Suppressor macrophage treated with lipopolysaccharide for 4 hours (primary cell): Measurements from ENCODE around the gene TJAP1.
"Not testable (repeated sequence)": the region's sequence is repeated elsewhere in the genome, so short reads cannot be mapped to it uniquely, and the experiment has no call there.

Source experiments
- DNase-seq: peaks from one replicate; pipeline ENCODE4 v3.0.0-alpha.2; 2020

TJAP1 gene

DNA sequence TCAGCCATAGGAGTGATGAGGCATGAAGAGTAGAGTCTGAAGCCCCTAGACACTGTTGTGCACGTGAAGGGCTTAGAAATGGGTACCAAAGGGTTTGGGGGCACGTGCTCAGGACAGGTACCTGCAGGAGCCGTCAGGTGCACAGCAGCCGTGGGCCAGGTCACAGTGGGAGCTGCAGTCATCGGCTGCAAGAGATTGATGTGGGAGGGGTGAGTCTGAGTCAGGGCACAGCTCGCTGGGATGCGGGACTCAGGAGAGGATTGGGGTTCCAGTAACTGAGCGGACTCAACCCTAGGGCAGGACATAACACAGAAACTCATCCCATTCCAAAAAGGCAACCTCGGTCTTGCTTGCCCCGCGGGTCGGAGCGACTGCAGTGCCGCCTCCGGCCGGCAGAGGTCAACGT, 23.1 kb upstream of the TJAP1 start:
- DNase-seq, result no peak

DNA sequence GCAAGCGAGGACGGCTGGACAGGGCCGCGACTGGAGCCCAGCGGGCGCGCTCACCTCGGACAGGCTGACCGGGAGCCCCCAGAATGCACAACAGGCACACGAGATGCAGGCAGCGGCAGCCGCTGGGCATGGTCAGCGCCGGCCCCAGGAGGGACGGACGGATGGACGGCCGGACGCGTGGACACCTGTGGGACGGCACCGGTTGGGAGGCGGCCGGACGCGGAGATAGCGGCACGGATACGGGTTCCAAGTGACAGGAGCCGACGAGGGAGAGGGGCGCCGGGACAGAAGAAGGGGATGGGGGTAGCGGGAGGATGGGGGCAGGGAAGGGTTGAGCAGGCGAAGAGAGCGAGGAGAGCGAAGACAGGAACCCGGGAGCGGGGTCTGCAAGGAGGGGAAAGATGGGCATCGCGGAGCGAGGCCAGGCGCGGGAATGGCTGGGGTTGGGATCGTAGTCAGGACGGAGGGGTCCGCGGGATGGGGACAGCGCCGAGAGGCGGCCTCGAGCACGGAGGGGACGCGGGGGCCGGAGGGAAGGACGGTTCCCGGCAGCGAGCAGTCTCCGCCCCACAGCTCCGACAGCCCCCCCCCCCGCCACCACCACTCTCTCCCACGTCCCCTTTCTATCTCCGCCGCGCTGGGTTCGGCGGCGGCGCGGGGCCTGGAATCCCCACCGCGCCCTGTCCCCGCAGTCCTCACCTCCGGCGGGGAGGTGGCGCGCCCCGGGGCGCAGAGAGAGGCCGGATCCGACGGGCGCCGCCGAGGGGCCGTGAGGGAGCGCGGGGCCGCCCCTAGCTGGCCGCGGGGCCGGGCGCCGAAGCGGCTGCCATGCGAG, 22.5 kb upstream of the TJAP1 start:
- DNase-seq, result peak; percentile 85

DNA sequence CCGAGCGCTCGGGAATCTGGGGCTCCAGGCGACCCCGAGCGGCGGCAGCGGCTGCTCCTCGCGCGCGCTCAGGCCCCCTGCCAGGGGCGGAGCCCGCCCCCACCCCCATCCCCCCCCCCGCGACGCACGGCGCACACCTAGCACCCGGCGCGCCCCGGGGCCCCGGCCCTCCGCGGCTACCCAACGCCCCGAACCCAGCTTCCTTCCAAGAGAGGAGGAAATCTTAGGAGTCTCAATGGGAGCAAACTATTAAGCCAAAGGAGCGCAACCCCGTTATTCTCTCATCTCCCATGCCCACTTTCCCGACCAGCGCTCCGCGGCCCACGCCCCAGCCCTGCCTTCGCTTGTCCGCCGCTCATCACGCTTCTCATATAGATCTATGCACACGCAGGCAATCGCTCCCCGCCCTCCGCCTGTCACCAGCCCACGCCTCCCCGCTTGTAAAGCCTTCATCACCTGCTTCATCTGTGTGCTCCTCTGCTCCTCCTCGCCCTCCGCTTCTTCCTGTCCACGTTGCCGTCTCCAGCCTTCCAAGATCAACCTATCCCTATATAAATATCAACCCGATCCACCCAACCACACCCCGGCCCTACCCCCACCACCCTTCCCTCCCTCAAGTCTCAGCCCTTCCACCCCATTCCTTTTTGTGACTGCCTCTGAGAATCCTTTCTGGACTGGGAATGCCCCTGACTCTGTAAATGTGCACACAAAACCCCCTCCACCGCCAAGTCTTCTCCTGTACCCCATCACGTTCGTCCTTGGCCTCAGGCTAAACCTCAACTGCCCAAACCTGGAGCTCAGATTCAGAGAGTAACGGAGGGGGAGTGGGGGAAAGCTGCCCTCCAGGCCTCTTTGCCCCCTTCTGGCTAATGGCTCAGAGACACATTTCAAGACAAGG, 21.6 kb upstream of the TJAP1 start, which contains the start of gene DLK2:
TSS of gene DLK2 (minus strand) at position 18 of the 898 bp plus-strand sequence. CDS start 723 bp downstream, outside the sequence.
- DNase-seq, result peak; percentile 27

DNA sequence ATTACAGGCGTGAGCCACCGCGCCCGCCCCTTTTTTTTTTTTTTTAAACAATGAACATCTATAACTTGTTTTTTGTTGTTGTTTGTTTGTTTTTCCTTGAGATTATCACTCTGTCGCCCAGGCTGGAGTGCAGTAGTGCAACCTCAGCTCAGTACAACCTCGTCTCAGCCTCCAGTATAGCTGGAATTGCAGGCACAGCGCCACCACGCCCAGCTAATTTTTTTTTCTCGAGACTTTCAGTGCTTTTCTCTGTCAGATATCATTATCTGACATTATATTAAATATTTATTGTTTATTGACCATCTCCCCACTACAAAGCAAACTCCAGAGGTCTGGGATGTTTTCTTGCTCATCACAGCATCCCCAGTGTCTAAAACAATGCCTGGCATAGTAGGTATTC, 19.7 kb upstream of the TJAP1 start:
- DNase-seq, result no peak

GRCh38 chr6:43458154-43458553, 19.2 kb upstream of the TJAP1 start:
- not testable (repeated sequence) for DNase-seq

DNA sequence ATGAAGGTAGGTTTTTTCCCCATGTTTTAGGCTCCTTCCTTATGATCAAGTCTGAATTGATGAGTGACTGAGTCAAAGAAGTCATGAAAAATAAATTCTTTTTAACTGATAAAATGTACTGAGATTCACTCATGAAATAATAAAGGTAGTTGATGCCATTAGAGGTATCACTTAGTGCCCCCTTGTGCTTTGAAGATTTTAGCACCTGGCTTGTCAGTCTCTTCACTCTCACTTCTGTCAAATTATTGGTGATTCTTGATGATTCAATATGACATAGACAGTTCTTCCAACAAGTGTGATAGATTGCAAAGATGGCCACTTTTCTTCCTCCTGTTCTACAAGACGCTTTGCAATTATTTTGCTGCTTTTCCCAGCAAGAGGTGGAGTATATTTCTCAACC, 17.8 kb upstream of the TJAP1 start:
- no peak for DNase-seq

- no peak for DNase-seq
Measured at GRCh38 chr6:43460032-43460431, 17.3 kb upstream of the TJAP1 start.

DNA sequence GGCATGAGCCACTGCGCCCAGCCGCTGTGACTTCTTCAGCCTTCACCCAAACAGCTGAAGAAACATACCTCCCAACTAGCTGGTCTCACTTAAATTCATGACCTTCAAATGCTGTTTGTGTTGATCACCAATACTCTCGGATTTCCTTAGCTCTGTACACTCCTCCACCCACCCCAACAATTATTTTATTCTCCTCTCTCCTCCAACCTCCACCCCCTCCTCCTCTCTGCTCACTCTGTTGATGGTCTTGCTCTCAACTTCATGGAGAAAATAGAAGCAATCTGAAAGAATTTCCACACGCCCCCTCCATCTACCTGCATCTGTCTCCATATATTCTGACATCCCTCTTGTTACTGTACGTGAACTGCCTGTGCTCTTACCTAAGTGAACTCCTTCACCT, 15.4 kb upstream of the TJAP1 start:
- DNase-seq, result no peak

GRCh38 chr6:43464337-43464736, 13.0 kb upstream of the TJAP1 start:
- DNase-seq, result no peak

GRCh38 chr6:43465948-43466347, 11.4 kb upstream of the TJAP1 start:
- DNase-seq, result peak; percentile 74

DNA sequence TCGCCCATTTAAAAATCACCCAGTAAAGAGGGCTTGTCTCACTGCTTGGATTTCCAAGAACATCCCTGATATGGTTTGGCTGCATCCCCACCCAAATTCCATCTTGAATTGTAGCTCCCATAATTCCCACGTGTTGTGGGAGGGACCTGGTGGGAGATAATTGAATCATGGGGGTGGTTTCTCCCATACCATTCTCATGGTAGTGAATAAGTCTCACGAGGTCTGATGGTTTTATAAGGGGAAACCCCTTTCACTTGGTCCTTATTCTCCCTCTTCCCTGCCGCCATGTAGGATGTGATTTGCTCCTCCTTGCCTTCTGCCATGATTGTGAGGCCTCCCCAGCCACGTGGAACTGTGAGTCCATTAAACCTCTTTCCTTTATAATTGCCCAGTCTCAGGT, 10.1 kb upstream of the TJAP1 start:
- DNase-seq, result peak; percentile 20

- DNase-seq, result no peak
Measured at GRCh38 chr6:43467752-43468151, 9.6 kb upstream of the TJAP1 start.

- no peak for DNase-seq
Measured at GRCh38 chr6:43468240-43468639, 9.1 kb upstream of the TJAP1 start.

- DNase-seq, result no peak
Measured at GRCh38 chr6:43468748-43469681, 8.4 kb upstream of the TJAP1 start.

DNA sequence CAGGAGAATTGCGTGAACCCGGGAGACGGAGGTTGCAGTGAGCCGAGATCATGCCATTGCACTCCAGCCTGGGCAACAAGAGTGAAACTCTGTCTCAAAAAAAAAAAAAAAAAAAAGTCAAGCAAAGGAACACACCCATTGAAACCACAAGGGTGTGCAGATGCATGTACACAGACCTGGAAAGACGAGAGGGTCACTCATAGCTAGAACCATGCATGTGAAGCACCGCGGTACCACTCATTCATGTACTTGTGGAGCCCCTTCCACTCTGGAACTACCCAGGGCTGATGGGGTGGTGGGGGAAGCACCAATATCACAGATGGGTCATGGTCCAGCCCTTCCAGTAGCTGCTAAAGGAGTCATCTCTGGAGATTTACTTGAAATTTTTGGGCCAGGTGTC, 7.4 kb upstream of the TJAP1 start:
- no peak for DNase-seq

DNA sequence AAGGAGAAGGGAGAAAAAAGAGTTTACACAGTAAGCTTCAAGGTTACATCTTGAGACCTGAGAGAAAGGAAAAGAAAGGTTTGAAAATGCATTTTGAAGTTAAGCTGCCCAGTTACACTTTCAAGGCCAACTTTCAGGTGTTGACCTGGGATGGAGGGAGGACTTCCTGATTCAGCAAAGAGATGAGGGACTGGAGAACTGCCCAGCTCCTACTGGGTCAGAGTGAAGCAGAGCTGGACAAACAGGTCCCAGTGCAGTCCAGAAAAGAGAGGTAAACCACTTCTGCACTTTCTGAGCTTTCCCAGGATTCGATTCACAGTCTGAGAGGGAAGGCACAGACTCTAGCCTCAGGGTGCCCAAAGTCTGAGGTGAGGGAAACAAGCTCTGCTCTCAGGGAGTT, 6.0 kb upstream of the TJAP1 start:
- DNase-seq, result no peak

GRCh38 chr6:43472515-43472914, 4.9 kb upstream of the TJAP1 start:
- no peak for DNase-seq

GRCh38 chr6:43475516-43475915, 1.9 kb upstream of the TJAP1 start:
- DNase-seq, result no peak

- DNase-seq, result no peak
Measured at GRCh38 chr6:43476746-43477145, 624 bp upstream of the TJAP1 start.

DNA sequence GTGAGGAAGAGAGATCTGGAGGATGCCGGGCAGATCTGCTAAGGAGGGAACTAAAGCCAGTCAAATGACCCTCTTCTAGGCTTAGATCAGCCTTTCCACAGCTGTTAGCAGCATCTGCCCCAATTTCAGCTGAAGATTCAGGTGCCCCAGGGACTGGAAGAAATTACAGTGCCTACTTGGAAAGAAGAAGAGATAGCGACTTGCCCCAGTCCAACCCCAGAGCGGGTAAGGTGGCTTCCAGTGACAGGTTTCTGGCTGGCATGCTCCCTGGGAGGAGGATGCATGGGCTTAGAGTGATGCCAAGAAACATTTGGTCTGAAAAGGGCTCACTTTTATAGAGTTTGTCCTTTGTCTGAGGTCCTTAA, 620 bp downstream of the TJAP1 start:
- no peak for DNase-seq

- DNase-seq, result peak; percentile 27
Measured at GRCh38 chr6:43481075-43481474, 3.7 kb downstream of the TJAP1 start.

- DNase-seq, result no peak
Measured at GRCh38 chr6:43481591-43482236, 4.3 kb downstream of the TJAP1 start.
